GM21515 (cell line): ENCODE measurements around the gene QRFP.

Experiments
- ATAC-seq: cut with Tn5 transposase; IDR thresholded peaks from one replicate; pipeline ENCODE4 v1.9.1; 2021; ENCODE audit not compliant: unreplicated experiment

The QRFP gene

DNA sequence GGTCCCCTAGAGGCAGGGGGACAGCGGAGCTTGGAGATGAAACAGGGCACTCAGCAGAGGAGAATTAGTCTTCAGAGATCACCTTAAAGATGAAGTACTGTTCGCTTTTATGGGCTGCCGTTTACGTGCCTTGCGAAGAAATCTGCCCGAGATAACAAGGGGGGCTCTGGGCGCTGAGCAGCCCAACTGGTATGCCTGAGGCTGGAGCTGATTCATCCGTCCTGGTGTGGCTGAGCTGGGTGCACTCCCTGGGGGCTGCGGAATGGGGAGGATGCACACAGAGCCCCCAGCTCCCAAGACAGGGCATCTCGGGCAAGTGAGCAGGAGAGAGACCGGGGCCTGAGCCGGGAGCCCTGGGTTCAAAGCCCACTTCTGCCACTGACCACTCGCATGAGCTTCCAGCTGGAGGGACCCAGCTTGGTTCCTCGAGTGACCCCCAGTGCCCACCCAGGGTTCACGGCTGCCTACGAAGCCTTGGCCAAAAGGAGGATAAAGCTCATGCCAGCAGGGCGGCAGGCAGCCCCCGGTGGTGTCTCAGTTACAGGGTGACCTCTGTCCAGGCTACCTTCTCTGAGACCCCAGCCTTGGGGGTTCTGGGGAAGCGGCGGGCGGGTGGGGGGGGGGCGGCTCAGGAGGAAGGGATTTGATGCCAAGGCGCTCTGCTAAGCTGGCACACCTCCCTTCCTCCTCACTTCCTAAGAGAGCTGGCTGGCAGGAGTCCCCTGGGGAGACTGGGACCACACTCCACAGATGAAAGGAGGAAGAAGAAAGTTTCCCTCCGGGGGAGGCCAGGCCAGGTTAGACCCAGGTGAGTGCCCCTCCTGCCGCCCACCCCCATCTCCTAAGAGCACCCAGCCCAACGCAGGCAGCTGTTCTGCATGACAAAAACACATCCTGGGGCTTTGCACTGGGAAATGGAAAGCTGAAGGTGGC is 36.8 kb upstream of the QRFP start:
- ATAC-seq, result no peak

- ATAC-seq, result no peak
These were observed 35.9 kb upstream of the QRFP start for GRCh38 chr9:130932255-130933079.

GRCh38 chr9:130931508-130932254 is 35.1 kb upstream of the QRFP start:
- no peak for ATAC-seq

DNA sequence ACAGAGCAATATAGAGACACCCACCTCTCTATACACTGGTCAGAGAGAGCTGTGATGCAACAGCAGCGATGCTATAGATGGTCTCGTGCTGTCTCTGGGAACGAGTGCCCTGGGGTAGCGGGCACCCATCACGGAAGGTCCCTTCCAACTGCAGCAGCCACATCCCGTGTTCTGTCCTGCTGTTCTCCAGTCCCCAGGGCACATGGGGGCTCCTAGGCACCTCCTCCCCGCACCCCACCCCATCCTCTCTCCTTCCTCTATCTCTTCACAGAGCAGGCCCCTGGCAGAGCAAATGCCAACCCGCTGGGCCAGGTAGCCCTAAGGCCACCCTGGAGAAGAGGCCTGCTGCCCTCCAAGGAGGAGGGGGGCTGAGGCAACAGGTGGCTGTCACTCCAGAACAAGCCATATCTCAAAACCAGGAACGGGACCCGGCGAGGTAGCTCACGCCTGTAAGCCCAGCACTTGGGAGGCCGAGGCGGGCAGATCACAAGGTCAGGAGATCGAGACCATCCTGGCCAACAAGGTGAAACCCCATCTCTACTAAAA is 34.3 kb upstream of the QRFP start:
- no peak for ATAC-seq

GRCh38 chr9:130930132-130930803 is 33.7 kb upstream of the QRFP start:
- ATAC-seq, result no peak

DNA sequence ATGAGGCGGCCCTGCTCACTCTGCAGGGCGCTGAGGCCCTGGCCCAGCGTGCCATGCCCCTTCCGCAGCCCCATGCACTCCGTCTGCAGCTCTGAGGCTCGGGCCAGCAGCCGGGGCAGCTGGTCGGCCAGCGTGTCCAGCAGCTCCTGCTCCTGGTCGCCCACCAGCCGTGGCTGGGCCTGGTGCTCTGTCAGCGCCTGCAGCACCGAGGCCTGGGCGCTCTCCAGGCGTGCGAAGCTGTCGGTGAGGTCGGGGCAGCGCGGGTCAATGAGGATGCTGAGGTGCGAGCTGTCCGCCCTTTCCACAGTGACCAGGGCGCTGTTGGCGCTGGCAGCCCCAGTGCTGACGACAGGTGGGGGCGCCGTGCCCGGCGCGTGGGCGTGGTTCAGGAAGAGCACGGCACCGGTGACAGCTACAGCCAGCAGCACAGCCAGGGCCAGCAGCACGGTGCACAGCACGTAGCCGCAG is 33.0 kb upstream of the QRFP start:
- no peak for ATAC-seq

DNA sequence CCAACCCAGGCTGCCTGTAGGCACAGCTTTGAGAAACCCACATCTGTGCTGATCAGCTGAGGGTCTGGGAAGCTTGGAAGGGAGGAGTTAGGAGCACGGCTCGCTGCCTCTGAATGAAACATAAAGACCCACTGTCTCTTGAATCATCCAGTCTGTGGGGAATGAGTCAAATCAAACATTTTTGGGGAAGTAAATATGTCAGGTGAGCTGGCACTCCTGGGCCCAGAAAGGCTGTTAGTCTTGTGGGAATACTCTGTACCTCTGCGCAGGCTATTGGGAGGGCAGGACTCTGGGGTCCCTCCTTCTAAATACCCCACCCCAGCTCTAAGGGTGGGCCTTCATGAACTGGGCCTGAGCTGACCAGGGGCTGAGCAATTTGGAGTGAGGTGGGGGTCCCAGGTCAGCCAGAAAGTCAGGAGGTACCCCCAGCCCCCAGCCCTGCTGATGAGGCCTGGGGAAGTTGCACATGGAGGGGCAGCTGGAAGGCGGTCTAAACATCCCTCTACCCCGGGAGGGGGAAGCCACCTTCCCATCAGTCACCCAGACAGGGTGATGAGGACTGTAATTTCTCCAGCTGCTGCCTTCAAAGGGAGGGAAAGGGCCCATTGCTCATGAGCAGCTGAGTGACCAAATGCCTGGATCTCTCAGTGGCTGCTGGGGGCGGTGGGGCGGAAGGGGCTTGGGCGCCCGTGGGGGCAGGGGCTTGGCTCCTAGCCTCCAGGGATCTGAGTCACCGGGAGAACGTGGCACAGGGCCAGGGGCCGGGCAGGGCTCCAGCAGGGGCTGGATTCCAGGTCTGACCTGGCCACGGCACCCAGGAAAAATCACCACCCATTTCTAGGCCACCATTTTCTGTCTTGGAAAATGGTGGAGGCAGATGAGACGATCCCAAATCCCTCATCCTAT is 31.6 kb upstream of the QRFP start:
- no peak for ATAC-seq

DNA sequence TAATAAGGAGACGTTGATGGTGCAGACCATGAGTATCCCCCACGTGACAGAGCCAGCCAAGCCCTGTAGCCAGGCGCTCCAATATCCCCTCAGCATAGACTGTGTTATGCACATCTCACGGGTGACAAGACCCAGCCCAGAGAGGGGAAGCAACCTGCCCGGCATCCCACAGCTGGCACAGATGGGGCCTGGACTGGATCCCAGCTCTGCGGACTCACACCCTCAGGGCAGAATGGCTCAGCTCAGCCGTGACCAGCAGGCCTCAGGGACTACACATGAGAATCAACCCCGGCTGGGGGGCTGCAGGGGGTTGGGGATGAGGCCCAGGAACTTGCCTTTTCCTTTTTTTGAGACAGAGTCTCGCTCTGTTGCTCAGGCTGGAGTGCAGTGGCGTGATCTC is 30.7 kb upstream of the QRFP start:
- ATAC-seq, result no peak

DNA sequence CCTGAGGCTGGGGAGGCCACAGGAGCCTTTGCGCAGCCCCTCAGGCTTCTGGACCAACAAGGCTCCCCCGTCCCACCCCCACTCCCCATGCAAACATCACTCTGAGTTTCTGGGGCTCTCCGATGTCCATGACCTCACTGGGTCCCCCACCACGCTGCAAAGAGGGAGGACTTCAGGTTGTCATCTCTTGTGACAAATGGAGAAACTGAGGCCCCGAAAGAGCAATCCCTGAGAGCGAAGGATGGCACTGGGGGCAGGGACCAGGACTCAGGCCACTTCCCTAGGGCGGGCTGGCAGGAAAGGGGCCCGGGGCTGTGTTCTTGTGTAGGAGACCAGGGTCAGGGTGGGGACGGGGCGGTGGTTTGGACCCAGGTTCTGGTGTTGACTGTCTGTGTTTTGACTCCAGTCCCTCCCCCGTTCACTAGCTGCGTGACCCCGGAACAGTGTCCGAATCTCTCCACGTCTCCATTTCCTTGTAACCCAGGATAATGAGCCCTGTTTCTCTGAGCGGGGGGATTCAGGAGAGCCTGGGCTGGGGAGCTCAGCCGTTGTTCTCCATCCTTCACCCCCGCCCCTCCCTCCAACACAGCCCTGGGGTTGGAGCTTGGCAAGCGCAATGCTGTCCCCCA is 28.6 kb upstream of the QRFP start:
- ATAC-seq, result no peak

DNA sequence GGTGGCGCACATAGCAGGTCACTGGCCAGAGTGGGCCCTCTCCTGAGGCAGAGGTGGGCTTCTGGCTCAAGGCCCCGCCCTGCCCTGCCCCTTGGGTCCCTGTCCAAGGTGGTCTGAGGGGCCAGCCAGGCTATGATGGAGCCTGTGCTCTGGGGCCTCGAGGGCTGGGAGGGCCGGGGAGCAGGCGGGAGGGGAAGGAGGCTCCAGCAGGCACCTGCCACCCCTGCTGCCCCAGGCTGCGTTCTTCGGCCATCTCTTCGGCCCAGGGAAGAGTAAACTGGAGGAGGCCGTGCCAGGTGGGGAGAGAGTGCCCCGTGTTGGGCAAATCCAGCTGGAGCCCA is 27.8 kb upstream of the QRFP start:
- no peak for ATAC-seq

DNA sequence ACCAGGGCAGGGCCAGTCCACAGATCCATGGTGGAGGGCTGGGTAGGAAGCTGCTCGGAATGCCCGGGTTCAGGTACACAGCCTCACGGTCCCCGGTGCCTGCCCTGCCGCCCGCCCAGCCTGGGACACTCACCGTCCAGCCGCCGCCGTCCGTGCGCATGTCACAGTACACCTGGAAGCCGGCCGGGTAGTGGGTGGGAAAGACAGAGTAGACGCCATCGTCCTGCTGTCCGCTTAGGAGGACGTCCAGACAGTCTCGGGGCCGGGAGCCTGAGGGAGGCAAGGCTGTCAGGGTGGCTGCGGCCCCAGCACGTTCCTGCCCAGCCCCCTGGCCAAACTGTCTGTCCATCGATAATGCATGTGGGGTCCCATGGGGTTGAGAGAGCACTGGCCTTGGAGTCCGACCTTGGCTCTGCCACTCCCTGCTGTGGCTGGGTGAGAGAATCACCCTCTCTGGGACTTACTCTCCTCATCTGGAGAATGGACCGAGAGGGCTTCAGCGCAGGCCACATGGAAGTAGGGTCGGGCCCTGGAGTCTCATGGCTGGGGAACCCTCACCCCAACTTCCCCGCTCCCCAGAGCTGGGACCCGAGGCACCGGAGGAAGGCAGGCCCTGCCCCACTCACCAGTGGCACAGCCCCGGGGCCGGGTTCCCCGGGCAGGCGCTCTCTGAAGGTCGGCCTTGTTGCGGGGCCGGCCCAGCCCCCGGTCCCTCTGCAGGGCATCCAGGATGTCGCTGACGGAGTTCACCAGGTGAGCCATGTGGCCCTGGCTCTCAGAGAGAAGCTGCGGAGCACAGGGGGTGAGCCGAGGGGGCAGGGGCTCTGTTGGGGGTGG is 27.2 kb upstream of the QRFP start:
- ATAC-seq, result no peak

DNA sequence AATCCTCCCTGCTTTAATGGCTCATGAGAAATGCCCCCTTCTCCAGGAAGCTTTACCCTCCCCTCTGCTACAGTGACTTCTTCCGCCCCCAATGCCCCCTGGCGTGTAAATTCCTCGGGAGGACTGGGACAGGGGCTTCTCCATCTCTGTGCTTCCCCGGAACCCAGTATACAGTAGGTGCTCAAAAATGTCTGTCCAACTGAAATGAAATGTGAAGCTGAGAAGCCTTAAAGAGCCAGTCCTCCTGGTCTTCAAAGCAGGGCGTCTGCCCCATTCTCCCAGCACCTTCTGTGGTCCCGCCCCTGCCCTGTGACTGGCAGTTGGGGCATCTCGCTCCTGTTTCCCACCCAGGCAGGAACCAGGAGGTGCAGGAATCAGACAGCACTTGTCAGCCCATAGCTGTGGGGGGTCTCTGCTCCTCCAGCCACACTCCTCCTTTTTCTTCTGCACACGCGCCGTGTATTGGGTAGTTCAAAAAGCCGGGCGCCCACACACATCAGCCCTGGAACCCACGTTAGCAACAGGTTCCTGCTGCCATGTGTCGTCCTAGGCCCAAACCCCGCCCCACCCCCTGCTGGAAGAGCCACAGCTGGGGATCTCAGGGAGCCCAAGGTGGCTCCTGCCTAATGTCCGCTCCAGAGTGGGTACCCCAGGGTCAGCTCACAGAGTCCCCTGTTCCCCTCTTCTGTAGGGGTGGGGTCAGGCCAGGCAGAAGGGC is 26.4 kb upstream of the QRFP start:
- ATAC-seq, result no peak

- no peak for ATAC-seq
These were observed 25.6 kb upstream of the QRFP start for GRCh38 chr9:130921989-130922892.

DNA sequence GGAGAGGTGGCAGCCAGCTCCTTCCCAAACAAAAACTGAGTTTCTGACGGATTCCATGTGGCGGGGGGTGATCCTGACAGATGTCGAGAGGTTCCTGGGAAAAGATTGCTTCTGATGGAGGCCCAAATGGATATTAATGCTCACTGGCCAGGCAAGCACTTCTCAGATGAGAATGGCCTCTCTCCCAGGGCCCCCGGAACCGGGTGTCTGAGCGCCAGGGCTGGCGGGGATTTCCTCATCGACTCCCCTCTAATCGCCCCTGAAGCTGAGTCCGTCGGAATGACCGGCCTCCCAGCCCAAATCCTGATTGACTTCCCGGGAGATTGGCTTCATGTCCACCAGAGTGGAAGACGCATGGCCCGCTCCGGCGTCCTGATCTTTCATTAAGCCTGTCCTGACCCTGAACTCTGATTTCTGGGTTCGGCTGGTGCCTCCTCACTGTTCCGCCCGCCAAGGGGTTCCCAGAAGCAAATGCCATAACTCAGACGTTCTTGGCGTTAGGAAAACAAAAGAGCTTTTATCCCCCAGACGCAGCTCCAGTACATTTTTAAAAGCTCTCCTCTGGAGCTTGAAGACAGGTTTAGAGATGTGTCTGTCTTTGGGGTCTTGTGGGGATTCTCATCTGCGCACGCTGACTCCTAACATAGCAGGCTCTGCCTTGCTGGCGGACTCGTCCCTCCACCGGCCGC is 24.8 kb upstream of the QRFP start:
- ATAC-seq, result no peak

- no peak for ATAC-seq
These were observed 24.2 kb upstream of the QRFP start for GRCh38 chr9:130920762-130921299.

DNA sequence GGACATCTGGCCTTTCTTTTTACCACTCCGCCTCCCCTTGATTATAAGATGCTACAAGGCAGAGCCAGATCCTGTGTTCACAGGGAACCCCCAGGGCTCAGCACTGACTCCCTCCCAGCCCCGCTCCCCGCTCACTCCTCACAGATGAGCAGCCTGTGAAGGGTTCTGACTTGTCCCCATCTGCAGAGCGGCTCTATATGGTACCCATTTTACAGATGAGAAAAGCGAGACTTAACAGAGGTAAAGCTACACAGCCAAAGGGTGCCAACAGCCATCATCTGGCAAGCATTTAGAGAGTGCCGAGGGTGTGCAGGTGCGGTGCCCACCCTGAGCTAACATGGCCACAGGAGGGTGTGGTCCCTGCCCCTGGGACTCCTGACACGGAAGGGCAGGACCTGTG is 23.6 kb upstream of the QRFP start:
- no peak for ATAC-seq
